Measurements from ENCODE around the gene VPREB1. TPM values are rescaled to one million over a fixed set of nuclear protein-coding genes. Genes with fewer than 3 reads are reported as not detected.
"Not testable (repeated sequence)": the region's sequence is repeated elsewhere in the genome, so short reads cannot be mapped to it uniquely, and the experiment has no call there.

The VPREB1 gene
- total RNA-seq, 1 donor from 2014 or later: not detected

DNA sequence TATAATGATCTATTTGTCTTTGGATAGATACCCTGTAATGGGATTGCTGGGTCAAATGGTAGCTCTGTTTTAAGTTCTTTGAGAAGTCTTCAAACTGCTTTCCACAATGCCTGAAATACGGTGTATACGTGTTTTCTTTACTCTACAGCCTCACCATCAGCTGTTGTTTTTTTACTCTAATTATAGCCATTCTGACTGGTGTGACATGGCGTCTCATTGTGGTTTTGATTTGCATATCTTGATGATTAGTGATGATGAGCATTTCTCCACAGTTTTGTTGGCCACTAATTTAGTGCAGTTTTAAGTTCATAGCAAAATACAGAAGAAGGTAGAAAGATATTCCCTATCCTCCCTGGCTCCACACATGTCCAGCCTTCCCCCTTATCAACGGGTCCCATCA is 26.3 kb upstream of the VPREB1 start:
- no peak overlapping the region for H3K27ac ChIP-seq
- no peak for DNase-seq (ENCODE audit: low spot score in 2 of 2)
- H3K9me3 ChIP-seq: no peaks in the 10 kb centered on the region
- intact Hi-C loops (cut with DNase I): no loop called here
- H3K27me3 ChIP-seq: no peaks in the 10 kb centered on the region
- no peaks in the 10 kb centered on the region for H3K4me1 ChIP-seq
- H3K4me3 ChIP-seq: no peak overlapping the region
- TF ChIP-seq CTCF (IDR thresholded peaks at IDR 0.05): no peak
- no peaks in the 10 kb centered on the region for H3K36me3 ChIP-seq

DNA sequence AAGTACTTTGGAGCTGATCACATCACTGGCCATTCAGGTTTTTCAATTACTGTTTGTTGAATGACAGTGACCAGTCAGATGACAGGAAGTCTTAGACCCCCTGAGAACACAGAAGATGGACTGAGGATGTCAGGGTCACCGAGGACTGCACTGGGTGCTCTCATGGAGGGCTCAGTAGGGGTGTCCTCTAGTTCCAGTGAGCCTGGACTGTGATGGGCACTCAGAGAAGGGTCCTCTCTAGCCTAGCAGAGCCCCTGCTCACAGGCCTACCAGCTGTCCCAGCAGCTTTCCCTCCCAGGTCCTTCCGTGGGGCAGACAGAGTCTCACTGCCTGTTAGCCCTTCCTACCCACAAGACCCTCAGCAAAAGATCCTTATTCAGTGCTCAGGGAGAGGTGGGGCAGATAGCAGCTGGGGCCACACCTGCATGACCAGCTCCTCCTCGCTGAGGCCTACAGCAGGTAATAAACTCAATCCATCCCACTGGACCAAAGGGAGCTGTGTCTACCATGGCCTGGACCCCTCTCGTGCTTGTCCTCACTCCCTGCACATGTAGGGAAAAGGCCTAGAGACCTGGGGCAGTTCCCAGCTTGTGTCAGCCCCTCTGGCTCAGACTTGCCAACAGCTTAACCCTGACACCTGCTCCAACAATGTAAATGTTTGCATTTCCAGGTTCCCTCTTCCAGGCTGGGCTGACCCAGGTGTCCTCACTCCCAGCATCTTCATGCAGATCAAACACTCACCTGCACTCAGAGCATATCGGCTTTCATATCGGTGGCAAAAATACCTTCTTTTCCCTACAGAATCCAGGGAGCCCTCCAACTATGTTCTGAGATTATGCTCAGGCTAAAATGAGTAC is 25.2 kb upstream of the VPREB1 start:
- no peak for DNase-seq (ENCODE audit: low spot score in 2 of 2)
- Histone ChIP-seq H3K27ac (no peak overlapping the region), H3K9me3 (no peaks in the 10 kb centered on the region), H3K4me1 (no peaks in the 10 kb centered on the region), H3K36me3 (no peaks in the 10 kb centered on the region), H3K27me3 (no peaks in the 10 kb centered on the region), H3K4me3 (no peak overlapping the region)
- intact Hi-C loops (cut with DNase I): no loop called here
- TF ChIP-seq CTCF (IDR thresholded peaks at IDR 0.05): no peak

GRCh38 chr22:22221043-22221442 is 23.5 kb upstream of the VPREB1 start:
- H3K4me3 ChIP-seq; H3K9me3 ChIP-seq; H3K27ac ChIP-seq; intact Hi-C loops (cut with DNase I); H3K27me3 ChIP-seq; H3K36me3 ChIP-seq; DNase-seq (ENCODE audit: low spot score in 2 of 2); H3K4me1 ChIP-seq: not testable (repeated sequence)

GRCh38 chr22:22226448-22227187 is 18.0 kb upstream of the VPREB1 start:
- H3K4me3 ChIP-seq: no peak overlapping the region
- no peaks in the 10 kb centered on the region for H3K27me3 ChIP-seq
- no peak for DNase-seq (ENCODE audit: low spot score in 2 of 2)
- H3K27ac ChIP-seq: no peak overlapping the region
- no peaks in the 10 kb centered on the region for H3K4me1 ChIP-seq
- no peaks in the 10 kb centered on the region for H3K9me3 ChIP-seq
- intact Hi-C loops (cut with DNase I): no loop called here
- H3K36me3 ChIP-seq: no peaks in the 10 kb centered on the region
- no peak for TF ChIP-seq CTCF (IDR thresholded peaks at IDR 0.05)

DNA sequence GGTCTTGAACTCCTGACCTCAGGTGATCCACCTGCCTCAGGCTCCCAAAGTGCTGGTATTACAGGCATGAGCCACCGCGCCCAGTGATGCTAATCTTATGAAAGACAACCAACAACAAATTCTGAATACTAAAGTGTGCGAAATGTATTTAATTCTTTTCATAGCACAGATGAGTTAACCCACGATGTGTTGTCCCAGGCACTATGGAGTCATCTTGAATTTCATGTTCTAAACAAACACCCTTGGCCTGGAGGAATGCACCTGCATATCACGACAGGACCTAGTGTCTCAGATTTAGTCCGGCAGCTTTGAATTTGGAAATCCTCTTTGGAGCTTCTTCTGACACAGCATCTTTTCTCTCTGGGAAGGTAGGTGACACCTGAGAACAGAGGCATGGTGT is 16.2 kb upstream of the VPREB1 start:
- H3K9me3 ChIP-seq: no peaks in the 10 kb centered on the region
- H3K4me1 ChIP-seq: no peaks in the 10 kb centered on the region
- TF ChIP-seq CTCF (IDR thresholded peaks at IDR 0.05): no peak
- intact Hi-C loops (cut with DNase I): no loop called here
- no peak overlapping the region for H3K27ac ChIP-seq
- H3K27me3 ChIP-seq: no peaks in the 10 kb centered on the region
- H3K36me3 ChIP-seq: no peaks in the 10 kb centered on the region
- DNase-seq (ENCODE audit: low spot score in 2 of 2): no peak
- no peak overlapping the region for H3K4me3 ChIP-seq

DNA sequence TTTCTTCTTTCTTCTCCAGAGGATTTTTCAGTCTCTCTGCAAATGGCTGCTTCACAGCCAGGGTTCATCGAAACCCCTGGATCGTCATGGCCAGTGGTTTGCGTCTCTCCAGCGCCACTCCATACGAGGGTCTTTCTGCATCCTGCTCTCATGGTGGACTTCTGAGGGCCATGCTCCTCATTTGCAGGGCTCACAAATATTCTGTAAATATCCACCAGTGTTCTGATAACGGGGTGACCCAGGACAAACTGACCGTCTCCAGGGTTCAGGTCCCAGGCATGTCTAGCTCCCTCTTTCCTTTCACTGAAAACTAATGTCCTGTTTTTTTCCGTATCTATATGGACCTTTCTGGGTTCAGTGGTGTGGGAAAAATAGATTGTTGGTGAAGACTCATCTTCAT is 15.7 kb upstream of the VPREB1 start:
- no peak for TF ChIP-seq CTCF (IDR thresholded peaks at IDR 0.05)
- Histone ChIP-seq H3K4me3 (no peak overlapping the region), H3K27ac (no peak overlapping the region), H3K36me3 (no peaks in the 10 kb centered on the region), H3K9me3 (no peaks in the 10 kb centered on the region), H3K4me1 (no peaks in the 10 kb centered on the region), H3K27me3 (no peaks in the 10 kb centered on the region)
- intact Hi-C loops (cut with DNase I): no loop called here
- no peak for DNase-seq (ENCODE audit: low spot score in 2 of 2)
